Skeletal muscle tissue (tissue), 4 donors: Measurements from ENCODE around the gene PEAR1. TPM values are rescaled to one million over a fixed set of nuclear protein-coding genes. Genes with fewer than 3 reads are reported as not detected.

Experiments used
- H3K27ac ChIP-seq: one replicate; pipeline ENCODE4 v1.7.0; 2013; ENCODE audit warnings: mild to moderate bottlenecking, low read depth, low read length, inconsistent platforms
- H3K27me3 ChIP-seq, 3 donors: one replicate each; pipeline ENCODE4 v1.7.0; 2013; ENCODE audit warnings: low read length in 3 of 3; ENCODE audit not compliant: control insufficient read depth in 3 of 3, insufficient read depth in 3 of 3
- H3K36me3 ChIP-seq, 3 donors: one replicate each; pipeline ENCODE4 v1.7.0; 2013; ENCODE audit warnings: low read length in 3 of 3; ENCODE audit not compliant: control insufficient read depth in 3 of 3, insufficient read depth in 3 of 3
- H3K4me1 ChIP-seq, 3 donors: one replicate each; pipeline ENCODE4 v1.7.0; 2013; ENCODE audit warnings: low read length in 3 of 3, mild to moderate bottlenecking in 3 of 3; ENCODE audit not compliant: control insufficient read depth in 3 of 3, insufficient read depth in 3 of 3
- H3K4me3 ChIP-seq, 3 donors: one replicate each; pipeline ENCODE4 v1.7.0; 2013; ENCODE audit warnings: low read length in 3 of 3
- H3K9ac ChIP-seq, 3 donors: one replicate each; pipeline ENCODE4 v1.7.0; 2013; ENCODE audit warnings: low read length in 3 of 3, mild to moderate bottlenecking in 3 of 3, moderate library complexity in 2 of 3, low read depth in 1 of 3
- H3K9me3 ChIP-seq, 3 donors: one replicate each; pipeline ENCODE4 v1.7.0; 2013; ENCODE audit warnings: low read length in 3 of 3; ENCODE audit not compliant: control insufficient read depth in 3 of 3
- total RNA-seq: library from RNA; depleted of rRNA; stranded (reverse); fragments of >200 nt; gene quantifications from one replicate; pipeline ENCODE4 v1.2.3, GENCODE V29; 2014
- donor health status: Osteomylitis.

Gene PEAR1
- 4.7 TPM for total RNA-seq

- peaks cover 19 to 34% (median 29%) of the 10 kb centered on the region in 3 donors for H3K4me1 ChIP-seq
- H3K27me3 ChIP-seq: peaks cover 11 to 22% (median 21%) of the 10 kb centered on the region in 3 donors
These were observed at the start of gene PEAR1 for GRCh38 chr1:156893048-156893953. TSS of gene PEAR1 (plus strand) at chr1:156893718. CDS start at chr1:156903927, 10,209 bp downstream.

GRCh38 chr1:156844102-156844501 is 49.4 kb upstream of the PEAR1 start:
- Histone ChIP-seq H3K27me3 (peaks cover 38 to 79% (median 70%) of the 10 kb centered on the region in 3 donors), H3K27ac (no peak overlapping the region), H3K9ac (no peak overlapping the region), H3K4me1 (peaks cover 2 to 5% (median 5%) of the 10 kb centered on the region in 3 donors), H3K36me3 (no peaks in the 10 kb centered on the region), H3K9me3 (no peaks in the 10 kb centered on the region), H3K4me3 (no peak overlapping the region)

More at GRCh38 chr1:156893048-156893953, at the start of gene PEAR1:
- no peaks in the 10 kb centered on the region for H3K9me3 ChIP-seq
- no peaks in the 10 kb centered on the region for H3K36me3 ChIP-seq
- peak within 1 kb of the TSS; percentile 58 to 78 (median 68) for H3K4me3 ChIP-seq
- H3K27ac ChIP-seq: peak within 1 kb of the TSS; percentile 81
- peak within 1 kb of the TSS; percentile 61 to 82 (median 64) for H3K9ac ChIP-seq

GRCh38 chr1:156844638-156845037 is 48.9 kb upstream of the PEAR1 start:
- H3K9ac ChIP-seq: no peak overlapping the region
- H3K27ac ChIP-seq: no peak overlapping the region
- peaks cover 34 to 76% (median 71%) of the 10 kb centered on the region in 3 donors for H3K27me3 ChIP-seq
- no peak overlapping the region for H3K4me3 ChIP-seq
- no peaks in the 10 kb centered on the region for H3K36me3 ChIP-seq
- no peaks in the 10 kb centered on the region for H3K9me3 ChIP-seq
- H3K4me1 ChIP-seq: peaks cover 2 to 7% (median 5%) of the 10 kb centered on the region in 3 donors

- Histone ChIP-seq H3K9me3 (no peaks in the 10 kb centered on the region), H3K36me3 (no peaks in the 10 kb centered on the region), H3K9ac (no peak overlapping the region), H3K4me1 (peaks cover 2 to 9% (median 5%) of the 10 kb centered on the region in 3 donors), H3K4me3 (no peak overlapping the region), H3K27ac (no peak overlapping the region), H3K27me3 (peaks cover 34 to 76% (median 68%) of the 10 kb centered on the region in 3 donors)
These were observed 48.2 kb upstream of the PEAR1 start for GRCh38 chr1:156845055-156845952.

- Histone ChIP-seq H3K27ac (no peak overlapping the region), H3K4me1 (peaks cover 2 to 9% (median 5%) of the 10 kb centered on the region in 3 donors), H3K9ac (no peak overlapping the region), H3K36me3 (no peaks in the 10 kb centered on the region), H3K9me3 (no peaks in the 10 kb centered on the region), H3K4me3 (no peak overlapping the region), H3K27me3 (peaks cover 34 to 74% (median 62%) of the 10 kb centered on the region in 3 donors)
These were observed 47.5 kb upstream of the PEAR1 start for GRCh38 chr1:156845953-156846545.

GRCh38 chr1:156846643-156847042 is 46.9 kb upstream of the PEAR1 start:
- H3K9me3 ChIP-seq: no peaks in the 10 kb centered on the region
- H3K27ac ChIP-seq: no peak overlapping the region
- no peak overlapping the region for H3K9ac ChIP-seq
- no peak overlapping the region for H3K4me3 ChIP-seq
- H3K36me3 ChIP-seq: no peaks in the 10 kb centered on the region
- peaks cover 34 to 74% (median 56%) of the 10 kb centered on the region in 3 donors for H3K27me3 ChIP-seq
- H3K4me1 ChIP-seq: peaks cover 2 to 12% (median 6%) of the 10 kb centered on the region in 3 donors

GRCh38 chr1:156847591-156848460 is 45.7 kb upstream of the PEAR1 start:
- H3K4me3 ChIP-seq: no peak overlapping the region
- H3K9me3 ChIP-seq: no peaks in the 10 kb centered on the region
- peaks cover 14 to 24% (median 18%) of the 10 kb centered on the region in 3 donors for H3K4me1 ChIP-seq
- no peak overlapping the region for H3K9ac ChIP-seq
- peaks cover 31 to 71% (median 49%) of the 10 kb centered on the region in 3 donors for H3K27me3 ChIP-seq
- H3K27ac ChIP-seq: no peak overlapping the region
- H3K36me3 ChIP-seq: no peaks in the 10 kb centered on the region

- H3K36me3 ChIP-seq: no peaks in the 10 kb centered on the region
- H3K27ac ChIP-seq: no peak overlapping the region
- H3K9ac ChIP-seq: no peak overlapping the region
- H3K27me3 ChIP-seq: peaks cover 27 to 63% (median 41%) of the 10 kb centered on the region in 3 donors
- H3K4me3 ChIP-seq: no peak overlapping the region
- no peaks in the 10 kb centered on the region for H3K9me3 ChIP-seq
- H3K4me1 ChIP-seq: peaks cover 14 to 29% (median 19%) of the 10 kb centered on the region in 3 donors
These were observed 44.9 kb upstream of the PEAR1 start for GRCh38 chr1:156848461-156849150.
